Measurements from ENCODE around the gene ZC3H12D. TPM values are rescaled to one million over a fixed set of nuclear protein-coding genes. Genes with fewer than 3 reads are reported as not detected.

Gene ZC3H12D
- total and polyA plus RNA-seq, 2 of the 8 experiments (the other 6 are each of a cell fraction or from before 2014, with no cell fraction given) = 0.05 to 0.07 TPM

DNA sequence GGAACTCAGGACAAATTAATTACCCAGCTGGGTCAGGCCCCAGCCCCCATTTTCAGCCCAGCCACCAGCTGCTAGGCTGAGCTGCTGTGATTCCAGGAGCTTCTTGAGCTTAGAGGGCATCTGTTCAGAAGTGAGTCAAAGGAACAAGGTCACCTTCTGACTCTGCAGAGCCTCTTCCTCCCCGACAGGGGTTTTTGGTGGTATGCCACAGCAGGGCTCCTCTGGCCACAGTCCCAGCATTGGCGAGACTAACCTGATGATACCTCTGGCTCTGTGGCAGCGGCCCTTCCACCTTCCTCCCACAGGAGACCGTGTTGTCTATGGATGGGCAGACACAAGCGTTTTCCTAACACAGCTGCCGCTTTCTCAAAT, 39.7 kb downstream of the ZC3H12D start:
- H3K23ac ChIP-seq (ENCODE audit: insufficient read length) = no peak overlapping the region
- H3K56ac ChIP-seq (replicated peaks; ENCODE audit: insufficient read length, low read depth, low read length) = no peak overlapping the region
- H3K4me3 ChIP-seq (ENCODE audit: extremely low read depth in 1 of 4, insufficient read depth in 2 of 4, low read depth in 3 of 4, low read length in 4 of 4) = no peak overlapping the region
- no peaks in the 10 kb centered on the region for H3K36me3 ChIP-seq (ENCODE audit: control insufficient read depth in 2 of 4, insufficient read depth in 4 of 4, low read length in 3 of 4)
- CTCF ChIA-PET (ENCODE audit: partially characterized antibody) = interaction anchor here (0.9 to 3.1 kb wide), 3 partner anchors 13 to 255 kb away, joined by 3 to 16 read pairs (median 5); no protein-coding TSS in a partner anchor
- H2BK120ac ChIP-seq (replicated peaks; ENCODE audit: low read depth, low read length) = no peak overlapping the region
- no peaks in the 10 kb centered on the region; a peak in 2 of 4 replicates for H3K9me3 ChIP-seq (ENCODE audit: insufficient read depth in 2 of 2, low read depth in 1 of 2, low read length in 1 of 2)
- H3K27me3 ChIP-seq (replicated peaks in 1 of 4; ENCODE audit: control insufficient read depth in 3 of 4, extremely low read depth in 1 of 4, insufficient read depth in 3 of 4, low read length in 3 of 4) = peaks cover 0 to 4% (median 4%) of the 10 kb centered on the region in 4 experiments; a peak in 5 of 7 replicates
- WGBS, 2 experiments (ENCODE audit: extremely low coverage in 1 of 2, insufficient coverage in 1 of 2, insufficient read length in 1 of 2, insufficient replicate concordance in 2 of 2, low coverage in 1 of 2, low lambda C conversion rate in 2 of 2, missing lambda C conversion rate in 1 of 2) = 96% methylated on average over 6 of the region's 6 CpGs; no CpG with 5 or more reads in 1 of the 2 experiments
- H3K18ac ChIP-seq (ENCODE audit: extremely low read depth, low read length) = no peak overlapping the region
- H3K4me1 ChIP-seq (replicated peaks in 1 of 4; ENCODE audit: control insufficient read depth in 3 of 4, insufficient read depth in 4 of 4, low read length in 3 of 4) = no peaks in the 10 kb centered on the region
- H4K5ac ChIP-seq (ENCODE audit: insufficient read length, low read depth, low read length) = no peak overlapping the region
- H3K4me2 ChIP-seq (ENCODE audit: insufficient read depth in 1 of 2, low read depth in 2 of 2, low read length in 2 of 2) = no peak overlapping the region
- no peaks in the 10 kb centered on the region for H4K20me1 ChIP-seq (replicated peaks in 1 of 2; ENCODE audit: control insufficient read depth in 1 of 2, insufficient read depth in 2 of 2, low read length in 2 of 2)
- no peak overlapping the region for H2BK20ac ChIP-seq (ENCODE audit: low read length)
- no peak overlapping the region for H3K4ac ChIP-seq (replicated peaks; ENCODE audit: insufficient read length, low read depth, low read length)
- H4K91ac ChIP-seq (replicated peaks; ENCODE audit: insufficient read length, low read length) = no peak overlapping the region
- no peak overlapping the region for H2AK5ac ChIP-seq (ENCODE audit: low read depth, low read length)
- no peak overlapping the region for H2BK15ac ChIP-seq (ENCODE audit: low read length)
- FAIRE-seq = no peak
- H3K14ac ChIP-seq (ENCODE audit: insufficient read length) = no peak overlapping the region
- POLR2A ChIA-PET (ENCODE audit: partially characterized antibody) = no interaction called here
- H3K79me2 ChIP-seq (ENCODE audit: control insufficient read depth in 1 of 2, insufficient read depth in 2 of 2, low read length in 2 of 2) = no peaks in the 10 kb centered on the region
- no peak overlapping the region for H4K8ac ChIP-seq (ENCODE audit: extremely low read depth, insufficient read depth, low read length)
- H3K9ac ChIP-seq (replicated peaks in 1 of 4; ENCODE audit: extremely low read depth in 1 of 4, low read depth in 3 of 4, low read length in 3 of 4) = no peak overlapping the region
- no peak overlapping the region for H2BK5ac ChIP-seq (ENCODE audit: low read depth, low read length)
- DNase-seq (ENCODE audit: low read depth in 1 of 2, low spot score in 2 of 2) = no peak
- no peaks in the 10 kb centered on the region for H3K23me2 ChIP-seq (ENCODE audit: low read depth, low read length)
- no peaks in the 10 kb centered on the region for H3K79me1 ChIP-seq (ENCODE audit: low read depth, low read length)
- H3K27ac ChIP-seq (ENCODE audit: low read depth, low read length) = no peak overlapping the region
- no peak overlapping the region for H2BK12ac ChIP-seq (ENCODE audit: low read depth, low read length)
- no peak overlapping the region for H2AFZ ChIP-seq (ENCODE audit: low read length)
